ENCODE measurements around the gene KPNB1. TPM values are rescaled to one million over a fixed set of nuclear protein-coding genes. Genes with fewer than 3 reads are reported as not detected.
A peak's percentile ranks its signal among the peaks of the same experiment; 100 is the strongest.

KPNB1 gene
- polyA plus RNA-seq, 3 donors = 5.8 to 83.3 (median 13.2) TPM

GRCh38 chr17:47663912-47664623, 14.3 kb downstream of the KPNB1 start:
- intact Hi-C loops (cut with micrococcal nuclease) = loop anchor here in 1 of 2 donors (10.0 kb wide), 1 partner anchor 231 kb away; the partner anchor contains the start of gene SP2
- Histone ChIP-seq H3K4me1 (ENCODE audit: control insufficient read depth in 1 of 2, insufficient read depth in 2 of 2, low read length in 2 of 2) (peaks cover 44 to 58% of the 10 kb centered on the region in 2 donors), H3K36me3 (replicated peaks in 1 of 2; ENCODE audit: control insufficient read depth in 1 of 2, insufficient read depth in 2 of 2, low read length in 2 of 2) (peaks cover 67 to 73% of the 10 kb centered on the region in 2 donors), H3K9me3 (replicated peaks in 1 of 2; ENCODE audit: control insufficient read depth in 1 of 2, insufficient read depth in 1 of 2, low read length in 2 of 2) (no peaks in the 10 kb centered on the region), H2AFZ (ENCODE audit: insufficient read depth, low read depth, low read length, poor library complexity, severe bottlenecking) (no peak overlapping the region), H3K27me3 (ENCODE audit: control insufficient read depth in 2 of 2, insufficient read depth in 2 of 2, low read length in 2 of 2) (no peaks in the 10 kb centered on the region), H3K4me2 (replicated peaks; ENCODE audit: extremely low read depth, low read length, poor library complexity, severe bottlenecking) (no peak overlapping the region), H3K27ac (ENCODE audit: low read depth in 1 of 2, low read length in 2 of 2) (peak overlapping the region in 1 of 2 donors; percentile 73), H4K20me1 (ENCODE audit: insufficient read depth, low read length) (peaks cover 21% of the 10 kb centered on the region), H3K79me2 (ENCODE audit: insufficient read depth, low read length) (peaks cover 56% of the 10 kb centered on the region), H3K9ac (ENCODE audit: insufficient read depth, low read length, poor library complexity, severe bottlenecking) (no peak overlapping the region), H3K4me3 (replicated peaks in 1 of 3; ENCODE audit: low read depth in 2 of 3, low read length in 3 of 3) (no peak overlapping the region)
- peak; percentile 90 for TF ChIP-seq CTCF (IDR thresholded peaks at IDR 0.05)
- no peaks in the 10 kb centered on the region for H3K9me3 Mint-ChIP-seq
- H3K4me1 Mint-ChIP-seq = peaks cover 41% of the 10 kb centered on the region
- no peak overlapping the region for H3K4me3 Mint-ChIP-seq
- WGBS (ENCODE audit: insufficient coverage) = 41% methylated on average over 6 of the region's 6 CpGs
- H3K27ac Mint-ChIP-seq = peak overlapping the region; percentile 51 to 86 (median 83)
- peaks cover 0 to 2% (median 0%) of the 10 kb centered on the region in 3 donors for H3K27me3 Mint-ChIP-seq (ENCODE audit: low read depth in 3 of 3)
- peaks cover 62 to 80% of the 10 kb centered on the region in 2 donors for H3K36me3 Mint-ChIP-seq
- DNase-seq = peak; percentile 35 to 60 (median 53)

GRCh38 chr17:47664624-47664941, 14.9 kb downstream of the KPNB1 start:
- Histone ChIP-seq H3K4me1 (ENCODE audit: control insufficient read depth in 1 of 2, insufficient read depth in 2 of 2, low read length in 2 of 2) (peaks cover 44 to 58% of the 10 kb centered on the region in 2 donors), H3K27me3 (ENCODE audit: control insufficient read depth in 2 of 2, insufficient read depth in 2 of 2, low read length in 2 of 2) (no peaks in the 10 kb centered on the region), H3K9ac (ENCODE audit: insufficient read depth, low read length, poor library complexity, severe bottlenecking) (no peak overlapping the region), H4K20me1 (ENCODE audit: insufficient read depth, low read length) (peaks cover 27% of the 10 kb centered on the region), H3K36me3 (replicated peaks in 1 of 2; ENCODE audit: control insufficient read depth in 1 of 2, insufficient read depth in 2 of 2, low read length in 2 of 2) (peaks cover 72 to 78% of the 10 kb centered on the region in 2 donors), H3K27ac (ENCODE audit: low read depth in 1 of 2, low read length in 2 of 2) (peak overlapping the region in 1 of 2 donors; percentile 73), H3K79me2 (ENCODE audit: insufficient read depth, low read length) (peaks cover 57% of the 10 kb centered on the region), H3K9me3 (replicated peaks in 1 of 2; ENCODE audit: control insufficient read depth in 1 of 2, insufficient read depth in 1 of 2, low read length in 2 of 2) (no peaks in the 10 kb centered on the region), H3K4me3 (replicated peaks in 1 of 3; ENCODE audit: low read depth in 2 of 3, low read length in 3 of 3) (no peak overlapping the region), H2AFZ (ENCODE audit: insufficient read depth, low read depth, low read length, poor library complexity, severe bottlenecking) (no peak overlapping the region), H3K4me2 (replicated peaks; ENCODE audit: extremely low read depth, low read length, poor library complexity, severe bottlenecking) (no peak overlapping the region)
- intact Hi-C loops (cut with micrococcal nuclease) = loop anchor here in 1 of 2 donors (10.0 kb wide), 1 partner anchor 230 kb away; the partner anchor contains the start of gene SP2
- Mint-ChIP-seq H3K27me3 (ENCODE audit: low read depth in 3 of 3) (peaks cover 0 to 2% (median 0%) of the 10 kb centered on the region in 3 donors), H3K4me1 (peaks cover 45% of the 10 kb centered on the region), H3K9me3 (no peaks in the 10 kb centered on the region), H3K36me3 (peaks cover 67 to 85% of the 10 kb centered on the region in 2 donors), H3K27ac (peak overlapping the region; percentile 51 to 93 (median 83)), H3K4me3 (no peak overlapping the region)
- TF ChIP-seq CTCF (IDR thresholded peaks at IDR 0.05) = peak; percentile 72
- DNase-seq = no peak

All from CD14-positive monocyte (primary cell).